HEK293 (cell line): Measurements from ENCODE around the gene ACAA1.

Experiments
- CTCF ChIA-PET: fragments of 350-600 bp; formaldehyde crosslinking; extraction: SDS; loops from one replicate; lab custom pipeline; 2021; ENCODE audit warnings: antibody characterized with exemption; lab: Yijun Ruan, JAX
- POLR2A ChIA-PET: fragments of 300-600 bp; formaldehyde crosslinking; extraction: SDS; loops from one replicate; lab custom pipeline; 2020; ENCODE audit warnings: antibody characterized with exemption, inconsistent platforms; lab: Yijun Ruan, JAX
- H3K27ac ChIP-seq: fragments of 200-500 bp; sonication (Bioruptor generic); 2 replicates; pipeline ENCODE4 v1.5.1; 2014; ENCODE audit warnings: low read depth, low read length, control low read depth, inconsistent platforms; ENCODE audit errors: extremely low read depth
- H3K36me3 ChIP-seq, 2 experiments: fragments of 200-500 bp in 1 of 2; sonication (Bioruptor generic) in 1 of 2; 1 replicate in 1 of 2; 2 replicates in 1 of 2; pipeline ENCODE4 v1.5.1; 2014 to 2017; ENCODE audit warnings: inconsistent platforms in 2 of 2, low read length in 2 of 2; ENCODE audit not compliant: control insufficient read depth in 2 of 2, insufficient read depth in 1 of 2
- H3K4me1 ChIP-seq: fragments of 200-500 bp; sonication (Bioruptor generic); 2 replicates; pipeline ENCODE4 v1.5.1; 2014; ENCODE audit warnings: mild to moderate bottlenecking, low read length, inconsistent platforms; ENCODE audit not compliant: control insufficient read depth, insufficient read depth
- H3K4me3 ChIP-seq: 2 replicates; pipeline ENCODE4 v1.5.1; 2011; ENCODE audit warnings: low read depth, mild to moderate bottlenecking, control low read depth, low read length, moderate library complexity
- H3K9me3 ChIP-seq: fragments of 200-500 bp; sonication (Bioruptor generic); 2 replicates; pipeline ENCODE4 v1.5.1; 2014; ENCODE audit warnings: low read depth, low read length, inconsistent platforms; ENCODE audit not compliant: control insufficient read depth, insufficient read depth
- HOXD13 ChIP-seq: sonication (generic); formaldehyde crosslinking; IDR thresholded peaks from 2 replicates; pipeline ENCODE4 v1.8.0; 2022; ENCODE audit warnings: missing genetic modification reagents, borderline replicate concordance
- OVOL3 ChIP-seq: fragments of 450-650 bp; formaldehyde crosslinking; IDR thresholded peaks from 2 replicates; pipeline ENCODE4 v1.5.1; 2016; ENCODE audit warnings: missing biosample characterization, missing genetic modification characterization
- YY1 ChIP-seq: fragments of 450-650 bp; formaldehyde crosslinking; IDR thresholded peaks from 2 replicates; pipeline ENCODE4 v1.5.1; 2018; ENCODE audit warnings: missing biosample characterization, missing genetic modification characterization
- ZBTB20 ChIP-seq: fragments of 450-650 bp; formaldehyde crosslinking; IDR thresholded peaks from 2 replicates; pipeline ENCODE4 v1.5.1; 2016; ENCODE audit warnings: missing biosample characterization, missing genetic modification characterization
- ZBTB26 ChIP-seq: fragments of 450-650 bp; formaldehyde crosslinking; optimal IDR thresholded peaks from 2 replicates; pipeline ENCODE3; 2016; ENCODE audit warnings: missing biosample characterization, mild to moderate bottlenecking, missing genetic modification characterization
- ZNF140 ChIP-seq: fragments of 450-650 bp; formaldehyde crosslinking; IDR thresholded peaks from 2 replicates; pipeline ENCODE4 v1.5.1; 2016; ENCODE audit warnings: missing biosample characterization, missing genetic modification characterization
- ZNF148 ChIP-seq: fragments of 450-650 bp; formaldehyde crosslinking; IDR thresholded peaks from 2 replicates; pipeline ENCODE4 v1.5.0; 2017; ENCODE audit warnings: missing biosample characterization, missing genetic modification characterization, borderline replicate concordance
- ZNF214 ChIP-seq: fragments of 450-650 bp; formaldehyde crosslinking; IDR thresholded peaks from 2 replicates; pipeline ENCODE4 v1.5.1; 2017; ENCODE audit warnings: missing biosample characterization, mild to moderate bottlenecking, missing genetic modification characterization, borderline replicate concordance
- ZNF239 ChIP-seq: fragments of 450-650 bp; formaldehyde crosslinking; IDR thresholded peaks from 2 replicates; pipeline ENCODE4 v1.5.1; 2016; ENCODE audit warnings: missing biosample characterization, missing genetic modification characterization
- ZNF302 ChIP-seq: fragments of 450-650 bp; formaldehyde crosslinking; IDR thresholded peaks from 2 replicates; pipeline ENCODE4 v1.5.1; 2016; ENCODE audit warnings: missing biosample characterization, missing genetic modification characterization, low read depth
- ZNF324 ChIP-seq: fragments of 450-650 bp; formaldehyde crosslinking; IDR thresholded peaks from 2 replicates; pipeline ENCODE4 v1.5.1; 2016; ENCODE audit warnings: missing biosample characterization, missing genetic modification characterization
- ZNF350 ChIP-seq: fragments of 450-650 bp; formaldehyde crosslinking; IDR thresholded peaks from 2 replicates; pipeline ENCODE4 v1.5.0; 2017; ENCODE audit warnings: missing biosample characterization, mild to moderate bottlenecking, missing genetic modification characterization
- ZNF514 ChIP-seq: fragments of 450-650 bp; formaldehyde crosslinking; IDR thresholded peaks from 2 replicates; pipeline ENCODE4 v1.5.1; 2016; ENCODE audit warnings: missing biosample characterization, missing genetic modification characterization
- ZNF585B ChIP-seq: fragments of 450-650 bp; formaldehyde crosslinking; IDR thresholded peaks from 2 replicates; pipeline ENCODE4 v1.5.1; 2016; ENCODE audit warnings: missing biosample characterization, missing genetic modification characterization
- ZNF626 ChIP-seq: fragments of 450-650 bp; sonication (Bioruptor Pico); formaldehyde crosslinking; IDR thresholded peaks from 2 replicates; pipeline ENCODE4 v1.5.1; 2018; ENCODE audit warnings: missing biosample characterization, missing genetic modification characterization, inconsistent platforms
- ZNF658 ChIP-seq: fragments of 450-650 bp; formaldehyde crosslinking; IDR thresholded peaks from 2 replicates; pipeline ENCODE4; 2016; ENCODE audit warnings: missing biosample characterization, missing genetic modification characterization
- TF ChIP-seq, protein P1 (sequence below): fragments of 450-650 bp; formaldehyde crosslinking; IDR thresholded peaks from 2 replicates; pipeline ENCODE4 v1.5.1; 2016; ENCODE audit warnings: missing biosample characterization, missing genetic modification characterization
- TF ChIP-seq, protein P2 (sequence below): fragments of 450-650 bp; formaldehyde crosslinking; IDR thresholded peaks from 2 replicates; pipeline ENCODE4; 2016; ENCODE audit warnings: missing biosample characterization, missing genetic modification characterization
- TF ChIP-seq, protein P3 (sequence below): fragments of 450-650 bp; formaldehyde crosslinking; IDR thresholded peaks from 2 replicates; pipeline ENCODE4 v1.5.1; 2017; ENCODE audit warnings: missing biosample characterization, mild to moderate bottlenecking, missing genetic modification characterization, moderate library complexity

The ACAA1 gene

GRCh38 chr3:38117163-38117716, 19.7 kb downstream of the ACAA1 start:
- H3K36me3 ChIP-seq, result peaks cover 0 to 27% of the 10 kb centered on the region in 2 experiments; a peak in 1 of 3 replicates
- TF ChIP-seq ZNF514 (tag by site-specific recombination) (no peak), ZNF585B (tag by site-specific recombination) (no peak), ZBTB20 (tag by site-specific recombination) (no peak), ZNF350 (tag by site-specific recombination) (no peak)
- no peak overlapping the region for H3K4me3 ChIP-seq
- ChIA-PET CTCF (interaction anchor here (1.1 to 2.5 kb wide), 3 partner anchors 11 to 229 kb away, joined by 3 to 11 read pairs (median 5); partner anchors contain the start of gene XYLB), POLR2A (interaction anchor here (0.5 to 2.9 kb wide), 4 partner anchors 11 to 103 kb away, joined by 3 to 11 read pairs (median 4); partner anchors contain the start of genes ACAA1 and OXSR1)
- H3K27ac ChIP-seq, result no peak overlapping the region
- H3K4me1 ChIP-seq, result no peaks in the 10 kb centered on the region
- no peaks in the 10 kb centered on the region for H3K9me3 ChIP-seq

DNA sequence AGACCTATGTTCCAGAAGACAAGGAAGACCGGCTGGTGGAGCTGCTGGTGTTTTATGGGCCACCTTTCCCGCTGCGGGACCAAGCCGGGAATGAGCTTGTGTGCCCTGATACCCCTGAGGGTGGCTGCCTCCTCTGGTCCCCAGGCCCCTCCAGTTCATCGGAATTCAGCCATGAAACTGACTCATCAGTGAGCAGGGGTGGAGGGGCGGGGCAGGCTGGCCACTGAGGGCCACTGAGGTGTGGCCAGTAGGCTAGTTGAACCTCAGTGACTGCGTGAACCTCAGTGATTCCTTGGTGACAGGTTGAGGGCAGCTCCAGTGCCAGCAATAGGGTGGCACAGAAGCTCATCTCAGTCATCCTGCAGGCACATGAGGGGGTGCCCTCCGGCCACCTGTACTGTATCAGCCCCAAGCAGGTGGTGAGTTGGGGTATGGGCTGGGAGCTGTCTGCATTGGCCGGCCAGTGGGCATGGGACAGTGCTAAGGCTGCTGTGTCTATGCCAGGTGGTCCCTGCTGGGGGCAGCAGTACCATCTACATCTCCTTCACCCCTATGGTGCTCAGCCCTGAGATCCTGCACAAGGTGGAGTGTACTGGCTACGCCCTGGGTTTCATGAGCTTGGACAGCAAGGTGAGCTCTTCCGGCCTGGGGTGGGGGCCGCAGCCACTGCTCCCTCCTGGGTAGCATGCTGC, 20.3 kb downstream of the ACAA1 start:
- Histone ChIP-seq H3K36me3 (peaks cover 0 to 21% of the 10 kb centered on the region in 2 experiments; a peak in 1 of 3 replicates), H3K4me3 (no peak overlapping the region), H3K9me3 (no peaks in the 10 kb centered on the region), H3K27ac (no peak overlapping the region), H3K4me1 (no peaks in the 10 kb centered on the region)
- POLR2A ChIA-PET, result interaction anchor here (0.7 to 2.9 kb wide), 3 partner anchors 12 to 49 kb away, joined by 3 to 11 read pairs (median 4); partner anchors contain the start of genes ACAA1 and OXSR1
- TF ChIP-seq, protein P1, sequence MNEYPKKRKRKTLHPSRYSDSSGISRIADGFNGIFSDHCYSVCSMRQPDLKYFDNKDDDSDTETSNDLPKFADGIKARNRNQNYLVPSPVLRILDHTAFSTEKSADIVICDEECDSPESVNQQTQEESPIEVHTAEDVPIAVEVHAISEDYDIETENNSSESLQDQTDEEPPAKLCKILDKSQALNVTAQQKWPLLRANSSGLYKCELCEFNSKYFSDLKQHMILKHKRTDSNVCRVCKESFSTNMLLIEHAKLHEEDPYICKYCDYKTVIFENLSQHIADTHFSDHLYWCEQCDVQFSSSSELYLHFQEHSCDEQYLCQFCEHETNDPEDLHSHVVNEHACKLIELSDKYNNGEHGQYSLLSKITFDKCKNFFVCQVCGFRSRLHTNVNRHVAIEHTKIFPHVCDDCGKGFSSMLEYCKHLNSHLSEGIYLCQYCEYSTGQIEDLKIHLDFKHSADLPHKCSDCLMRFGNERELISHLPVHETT (tag by site-specific recombination), result no peak
- no peak for TF ChIP-seq ZNF658 (tag by site-specific recombination)
- no peak for TF ChIP-seq ZNF324 (tag by site-specific recombination)
- no peak for TF ChIP-seq ZNF214
- TF ChIP-seq HOXD13 (CRISPR knock-in tag), result no peak
- no peak for TF ChIP-seq OVOL3 (tag by site-specific recombination)
- TF ChIP-seq ZNF302, result no peak
- no peak for TF ChIP-seq ZNF239 (tag by site-specific recombination)
- TF ChIP-seq, protein P2, sequence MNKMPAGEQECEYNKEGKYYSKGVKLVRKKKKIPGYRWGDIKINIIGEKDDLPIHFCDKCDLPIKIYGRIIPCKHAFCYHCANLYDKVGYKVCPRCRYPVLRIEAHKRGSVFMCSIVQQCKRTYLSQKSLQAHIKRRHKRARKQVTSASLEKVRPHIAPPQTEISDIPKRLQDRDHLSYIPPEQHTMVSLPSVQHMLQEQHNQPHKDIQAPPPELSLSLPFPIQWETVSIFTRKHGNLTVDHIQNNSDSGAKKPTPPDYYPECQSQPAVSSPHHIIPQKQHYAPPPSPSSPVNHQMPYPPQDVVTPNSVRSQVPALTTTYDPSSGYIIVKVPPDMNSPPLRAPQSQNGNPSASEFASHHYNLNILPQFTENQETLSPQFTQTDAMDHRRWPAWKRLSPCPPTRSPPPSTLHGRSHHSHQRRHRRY (tag by site-specific recombination), result no peak
- no peak for TF ChIP-seq ZNF626 (tag by site-specific recombination)
- TF ChIP-seq ZNF148 (tag by site-specific recombination), result no peak
- TF ChIP-seq YY1, result no peak
- no peak for TF ChIP-seq ZBTB26 (tag by site-specific recombination)
- TF ChIP-seq, protein P3, sequence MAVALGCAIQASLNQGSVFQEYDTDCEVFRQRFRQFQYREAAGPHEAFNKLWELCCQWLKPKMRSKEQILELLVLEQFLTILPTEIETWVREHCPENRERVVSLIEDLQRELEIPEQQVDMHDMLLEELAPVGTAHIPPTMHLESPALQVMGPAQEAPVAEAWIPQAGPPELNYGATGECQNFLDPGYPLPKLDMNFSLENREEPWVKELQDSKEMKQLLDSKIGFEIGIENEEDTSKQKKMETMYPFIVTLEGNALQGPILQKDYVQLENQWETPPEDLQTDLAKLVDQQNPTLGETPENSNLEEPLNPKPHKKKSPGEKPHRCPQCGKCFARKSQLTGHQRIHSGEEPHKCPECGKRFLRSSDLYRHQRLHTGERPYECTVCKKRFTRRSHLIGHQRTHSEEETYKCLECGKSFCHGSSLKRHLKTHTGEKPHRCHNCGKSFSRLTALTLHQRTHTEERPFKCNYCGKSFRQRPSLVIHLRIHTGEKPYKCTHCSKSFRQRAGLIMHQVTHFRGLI (tag by site-specific recombination), result no peak
- TF ChIP-seq ZNF140 (tag by site-specific recombination), result no peak
- CTCF ChIA-PET, result interaction anchor here (0.6 to 2.5 kb wide), 4 partner anchors 130 to 230 kb away, joined by 3 to 11 read pairs (median 4); partner anchors contain the start of gene XYLB
